ENCODE results near the gene CNTF.
"Not testable (repeated sequence)": the region's sequence is repeated elsewhere in the genome, so short reads cannot be mapped to it uniquely, and the experiment has no call there.

CNTF gene

GRCh38 chr11:58622344-58622743, at the start of gene CNTF:
Gene CNTF (plus strand): TSS chr11:58622665. CDS start chr11:58622753, 88 bp downstream.
- DNase-seq, result no peak

- DNase-seq, result not testable (repeated sequence)
These were observed 49.6 kb upstream of the CNTF start for GRCh38 chr11:58572906-58573305.

GRCh38 chr11:58573451-58574104, 48.9 kb upstream of the CNTF start:
- peak; percentile 61 to 65 for DNase-seq

- DNase-seq, result no peak
These were observed 47.6 kb upstream of the CNTF start for GRCh38 chr11:58574881-58575280.

GRCh38 chr11:58575377-58576020, 47.0 kb upstream of the CNTF start, which contains the start of gene LPXN:
Gene LPXN (minus strand): TSS chr11:58575856. CDS start chr11:58575772, 84 bp downstream.
- peak; percentile 42 to 44 for DNase-seq

- DNase-seq, result no peak
These were observed 45.5 kb upstream of the CNTF start for GRCh38 chr11:58576887-58577471.

- peak; percentile 69 to 73 for DNase-seq
These were observed 44.8 kb upstream of the CNTF start for GRCh38 chr11:58577555-58578135.

- peak; percentile 88 to 91 for DNase-seq
These were observed 44.3 kb upstream of the CNTF start for GRCh38 chr11:58578136-58578634.

GRCh38 chr11:58578635-58579191, 43.8 kb upstream of the CNTF start, which contains the start of gene ZFP91:
Gene ZFP91 (plus strand): TSS chr11:58579063. CDS start chr11:58579282, 219 bp downstream.
- DNase-seq, result peak; percentile 96 to 97

- DNase-seq, result peak; percentile 92 to 93
These were observed 43.0 kb upstream of the CNTF start for GRCh38 chr11:58579192-58580129.

GRCh38 chr11:58580311-58580710, 42.2 kb upstream of the CNTF start:
- DNase-seq, result no peak

GRCh38 chr11:58582437-58582836, 40.0 kb upstream of the CNTF start:
- DNase-seq, result no peak

- DNase-seq, result no peak
These were observed 35.5 kb upstream of the CNTF start for GRCh38 chr11:58586998-58587397.

- DNase-seq, result no peak
These were observed 30.8 kb upstream of the CNTF start for GRCh38 chr11:58591659-58592058.

GRCh38 chr11:58592760-58593472, 29.5 kb upstream of the CNTF start:
- DNase-seq, result peak; percentile 51 to 58

GRCh38 chr11:58594826-58595225, 27.6 kb upstream of the CNTF start:
- DNase-seq, result no peak

- DNase-seq, result no peak
These were observed 25.8 kb upstream of the CNTF start for GRCh38 chr11:58596621-58597020.

GRCh38 chr11:58597486-58598144, 24.9 kb upstream of the CNTF start:
- no peak for DNase-seq

- DNase-seq, result no peak
These were observed 22.0 kb upstream of the CNTF start for GRCh38 chr11:58600510-58600909.

- no peak for DNase-seq
These were observed 15.3 kb upstream of the CNTF start for GRCh38 chr11:58606930-58607714.

All from activated CD4-positive, alpha-beta T cell treated with anti-CD3 and anti-CD28 coated beads, Interleukin-2, amount 50 U/mL, for 4 hours (primary cell).